GM12878 (cell line): Measurements from ENCODE around the gene WNT5B. TPM values are rescaled to one million over a fixed set of nuclear protein-coding genes. Genes with fewer than 3 reads are reported as not detected.
A peak's percentile ranks its signal among the peaks of the same experiment; 100 is the strongest.

Experiments
- ATAC-seq: fragments of 200-7000 bp; cut with Tn5 transposase; 3 replicates; pipeline ENCODE4 v1.9.1; 2020; ENCODE audit warnings: mild to moderate bottlenecking, moderate library complexity
- BruUV-seq: library from RNA; stranded (reverse); fragments of 400-500 nt; replicated peaks from 2 replicates; lab custom pipeline; 2021; lab: Mats Ljungman, UMichigan
- CTCF ChIA-PET: fragments of 300-600 bp; sonication (Branson Sonifier 250); formaldehyde crosslinking; extraction: SDS; loops from one replicate; lab custom pipeline; 2021; ENCODE audit warnings: inconsistent platforms; lab: Yijun Ruan, JAX
- POLR2A ChIA-PET: fragments of 350-600 bp; formaldehyde crosslinking; extraction: SDS; loops from one replicate; lab custom pipeline; 2021; ENCODE audit warnings: inconsistent platforms; lab: Charles Lee
- RAD21 ChIA-PET: fragments of 300-600 bp; sonication (Branson Sonifier 250); formaldehyde crosslinking; loops from one replicate; lab custom pipeline; 2023; ENCODE audit warnings: antibody characterized with exemption; ENCODE audit not compliant: unreplicated experiment; lab: Charles Lee
- SMC1A ChIA-PET: fragments of 300-600 bp; sonication (Branson Sonifier 250); formaldehyde crosslinking; loops from one replicate; lab custom pipeline; 2023; ENCODE audit not compliant: unreplicated experiment, uncharacterized antibody; lab: Charles Lee
- DNase-seq: peaks from one replicate; pipeline ENCODE4 v3.0.0-alpha.2; 2011; ENCODE audit warnings: low read depth, low spot score
- FAIRE-seq: peaks from 3 replicates; lab custom pipeline; 2011; peaks lifted over from hg19 to GRCh38; lab: Jason Lieb, UNC
- H2AFZ ChIP-seq: 2 replicates; pipeline ENCODE4 v1.6.0; 2011; ENCODE audit warnings: low read depth, low read length, control low read depth; ENCODE audit not compliant: control insufficient read depth
- H3K27ac ChIP-seq: 2 replicates; pipeline ENCODE4 v1.5.1; 2011; ENCODE audit warnings: control low read depth; ENCODE audit not compliant: control insufficient read depth, insufficient read depth
- H3K27me3 ChIP-seq, 2 experiments: replicated peaks in 1 of 2; 2 replicates each; pipeline versions ENCODE4 v1.6.0 to v1.6.1; 2011; ENCODE audit warnings: low read length in 1 of 2; ENCODE audit not compliant: control insufficient read depth in 2 of 2, insufficient read depth in 2 of 2
- H3K36me3 ChIP-seq, 2 experiments: 2 replicates each; pipeline ENCODE4 v1.5.1; 2011; ENCODE audit warnings: low read length in 1 of 2; ENCODE audit not compliant: control insufficient read depth in 2 of 2, insufficient read depth in 2 of 2
- H3K4me1 ChIP-seq: 2 replicates; pipeline ENCODE4 v1.6.1; 2011; ENCODE audit warnings: mild to moderate bottlenecking, low read length, moderate library complexity, mixed read lengths; ENCODE audit not compliant: control insufficient read depth, insufficient read depth
- H3K4me2 ChIP-seq: 2 replicates; pipeline ENCODE4 v1.6.0; 2011; ENCODE audit warnings: control low read depth; ENCODE audit not compliant: control insufficient read depth, insufficient read depth
- H3K4me3 ChIP-seq: fragments of 200-600 bp; sonication (generic); 2 replicates; pipeline ENCODE4 v1.5.1; 2016
- H3K79me2 ChIP-seq: 2 replicates; pipeline ENCODE4 v1.6.0; 2011; ENCODE audit warnings: low read length; ENCODE audit not compliant: control insufficient read depth, insufficient read depth
- H3K9ac ChIP-seq: 2 replicates; pipeline ENCODE4 v1.8.0; 2011; ENCODE audit warnings: low read length, control low read depth, mixed read lengths; ENCODE audit not compliant: control insufficient read depth, insufficient read depth
- H3K9me3 ChIP-seq: replicated peaks from 3 replicates; pipeline ENCODE4 v1.5.1; 2011; ENCODE audit warnings: mild to moderate bottlenecking, low read length; ENCODE audit not compliant: control insufficient read depth, insufficient read depth
- H4K20me1 ChIP-seq: 2 replicates; pipeline ENCODE4 v1.6.0; 2011; ENCODE audit not compliant: control insufficient read depth, insufficient read depth
- ATF2 ChIP-seq: IDR thresholded peaks from 2 replicates; pipeline ENCODE4 v1.6.1; 2012; ENCODE audit warnings: low read length, inconsistent platforms
- BCL11A ChIP-seq: IDR thresholded peaks from 2 replicates; pipeline ENCODE4 v1.6.1; 2011; ENCODE audit warnings: low read depth, low read length
- BRCA1 ChIP-seq: IDR thresholded peaks from 2 replicates; pipeline ENCODE4 v1.6.1; 2011; ENCODE audit warnings: low read depth, low read length, improper control_type of control experiment
- CHD4 ChIP-seq: fragments of 200-600 bp; sonication (generic); IDR thresholded peaks from 2 replicates; pipeline ENCODE4 v1.6.1; 2016; ENCODE audit warnings: mild to moderate bottlenecking
- CREB1 ChIP-seq: IDR thresholded peaks from 2 replicates; pipeline ENCODE4 v1.6.1; 2012; ENCODE audit warnings: low read depth, mild to moderate bottlenecking, inconsistent platforms
- ETV6 ChIP-seq, 2 experiments: fragments of 450-650 bp in 1 of 2; IDR thresholded peaks in 1 of 2; conservative IDR thresholded peaks in 1 of 2; 2 replicates each; pipeline ENCODE4 v1.6.1; 2014; ENCODE audit warnings: antibody characterized with exemption in 1 of 2, borderline replicate concordance in 1 of 2, low read depth in 1 of 2, mild to moderate bottlenecking in 1 of 2, moderate library complexity in 1 of 2
- HSF1 ChIP-seq: fragments of 150-350 bp; IDR thresholded peaks from 2 replicates; pipeline ENCODE4 v1.6.1; 2014; ENCODE audit warnings: mild to moderate bottlenecking, low read depth, low read length
- MAX ChIP-seq: IDR thresholded peaks from 2 replicates; pipeline ENCODE4 v1.6.1; 2012; ENCODE audit warnings: low read depth, low read length, improper control_type of control experiment
- NFIC ChIP-seq: IDR thresholded peaks from 2 replicates; pipeline ENCODE4 v1.6.1; 2012; ENCODE audit warnings: low read depth, mild to moderate bottlenecking, inconsistent platforms, low read length, moderate library complexity
- POLR2AphosphoS5 ChIP-seq: IDR thresholded peaks from 2 replicates; pipeline ENCODE4 v1.6.1; 2011; ENCODE audit warnings: mild to moderate bottlenecking, low read length, inconsistent platforms
- RBBP5 ChIP-seq: fragments of 200-600 bp; sonication (generic); conservative IDR thresholded peaks from 2 replicates; pipeline ENCODE4 v1.6.1; 2016
- SREBF2 ChIP-seq: IDR thresholded peaks from 2 replicates; pipeline ENCODE4 v1.6.1; 2012; ENCODE audit warnings: mild to moderate bottlenecking, low read length
- TBL1XR1 ChIP-seq: IDR thresholded peaks from 2 replicates; pipeline ENCODE4 v1.6.1; 2012; ENCODE audit warnings: low read depth, low read length, improper control_type of control experiment
- TCF12 ChIP-seq: IDR thresholded peaks from 2 replicates; pipeline ENCODE4 v1.6.1; 2011; ENCODE audit warnings: low read depth, mild to moderate bottlenecking, low read length
- USF2 ChIP-seq: IDR thresholded peaks from 2 replicates; pipeline ENCODE4 v1.6.1; 2011; ENCODE audit warnings: low read depth, low read length, improper control_type of control experiment, borderline replicate concordance
- ZBED1 ChIP-seq: IDR thresholded peaks from 2 replicates; pipeline ENCODE4 v1.6.1; 2016; ENCODE audit warnings: borderline replicate concordance
- ZBTB40 ChIP-seq: fragments of 450-650 bp; IDR thresholded peaks from 2 replicates; pipeline ENCODE4 v1.6.1; 2016; ENCODE audit warnings: mild to moderate bottlenecking, moderate library complexity, borderline replicate concordance
- WGBS: methylation state at CpG from one replicate; pipeline ENCODE4 v1.1.6; 2016; ENCODE audit warnings: low lambda C conversion rate; ENCODE audit not compliant: insufficient replicate concordance, insufficient coverage; ENCODE audit errors: missing lambda C conversion rate; 5-methylcytosine and 5-hydroxymethylcytosine counted together
- in situ Hi-C: fragments of 300-500 bp; cut with MboI; formaldehyde crosslinking; loops from 9 replicates; pipeline ENCODE4 v1.14.3; 2018; ENCODE audit warnings: mixed read lengths
- intact Hi-C: fragments of 100-400 bp; cut with micrococcal nuclease; formaldehyde crosslinking; loops from one replicate; pipeline ENCODE4 v1.14.2; 2022; ENCODE audit not compliant: unreplicated experiment
- polyA plus RNA-seq, 11 experiments: library from polyadenylated mRNA; depleted of rRNA in 4 of 11; unstranded in 6 of 11; stranded (reverse) in 5 of 11; fragments of >200 nt; fragmentation: Nextera tagmentation in 4 of 11; fragmentation: Illumina TruSeq in 1 of 11; extraction: Ambion mirVana in 4 of 11; extraction: Trizol in 1 of 11; gene quantifications; 1 replicate in 1 of 11; 2 replicates in 10 of 11; pipeline versions ENCODE4 v1.2.1 to v1.2.3, GENCODE V29; 2011 to 2016; ENCODE audit warnings: inconsistent platforms in 2 of 11, missing spikeins in 2 of 11, low read depth in 1 of 11
- total RNA-seq, 4 experiments: library from RNA; depleted of rRNA in 3 of 4; stranded (reverse); fragments of >200 nt in 3 of 4; fragmentation: Illumina TruSeq in 1 of 4; extraction: Trizol in 1 of 4; gene quantifications; 2 replicates each; pipeline versions ENCODE4 v1.2.1 to v1.2.3, GENCODE V29; 2013 to 2021

The WNT5B gene
- total and polyA plus RNA-seq, 10 of the 15 experiments (the other 5 are each of a cell fraction or from before 2014, with no cell fraction given): 0.45 to 18.3 (median 5.4) TPM

- POLR2A ChIA-PET: interaction anchor here (0.5 to 1.0 kb wide), 2 partner anchors 51 to 138 kb away, joined by 3 to 4 read pairs; no protein-coding TSS in a partner anchor
- DNase-seq: no peak
- H3K9me3 ChIP-seq: no peaks in the 10 kb centered on the region
- H3K36me3 ChIP-seq: no peaks in the 10 kb centered on the region
- WGBS: 23% methylated on average over 4 of the region's 4 CpGs
- H4K20me1 ChIP-seq: no peaks in the 10 kb centered on the region
- SMC1A ChIA-PET: interaction anchor here (0.6 to 1.6 kb wide), 7 partner anchors 11 to 100 kb away, joined by 3 to 6 read pairs (median 3); no protein-coding TSS in a partner anchor
- H3K27me3 ChIP-seq: no peaks in the 10 kb centered on the region
- no peak overlapping the region for H3K27ac ChIP-seq
- CTCF ChIA-PET: interaction anchor here (0.7 to 1.6 kb wide), 4 partner anchors 16 to 99 kb away, joined by 3 to 4 read pairs (median 4); no protein-coding TSS in a partner anchor
- peak overlapping the region; percentile 93 for H3K4me3 ChIP-seq
- ATAC-seq: no peak
- BruUV-seq: TSS peak; percentile 76
- H3K9ac ChIP-seq: no peak overlapping the region; the same call in 1 of the 2 replicates
- H3K79me2 ChIP-seq: peaks cover 62% of the 10 kb centered on the region
- no peak overlapping the region for H2AFZ ChIP-seq
- RAD21 ChIA-PET: interaction anchor here (0.6 kb wide), 1 partner anchor 86 kb away, joined by 3 read pairs; no protein-coding TSS in a partner anchor
- peaks cover 5% of the 10 kb centered on the region; the same call in 1 of the 2 replicates for H3K4me1 ChIP-seq
- peak overlapping the region; percentile 52 for H3K4me2 ChIP-seq
- FAIRE-seq: no peak
- in situ Hi-C loops (no loop called here), intact Hi-C loops (loop anchor here (5.0 kb wide), 1 partner anchor 55 kb away; no protein-coding TSS in a partner anchor)
- TF ChIP-seq RBBP5 (no peak), SREBF2 (no peak), ZBTB40 (no peak), HSF1 (no peak), ZBED1 (no peak), TCF12 (no peak), POLR2AphosphoS5 (no peak), CREB1 (no peak), ETV6 (conservative IDR thresholded peaks at IDR 0.05 in 1 of 2, IDR thresholded peaks at IDR 0.05 in 1 of 2; ENCODE audit: borderline replicate concordance in 1 of 2, low read depth in 1 of 2) (no peak), BCL11A (no peak), ATF2 (no peak), BRCA1 (no peak), TBL1XR1 (no peak), USF2 (no peak), NFIC (no peak), CHD4 (no peak), MAX (no peak)
These were observed 63.2 kb downstream of the WNT5B start for GRCh38 chr12:1692226-1692625.
